Astrocyte (in vitro differentiated cells and primary cell): ENCODE data around the gene PRR22. TPM values are rescaled to one million over a fixed set of nuclear protein-coding genes. Genes with fewer than 3 reads are reported as not detected.
A peak's percentile ranks its signal among the peaks of the same experiment; 100 is the strongest.

ENCODE experiments used
- DNase-seq: peaks from one replicate; pipeline ENCODE4 v3.0.0-alpha.2; 2010; ENCODE audit warnings: low read depth
- FAIRE-seq: peaks from 2 replicates; lab custom pipeline; 2011; peaks lifted over from hg19 to GRCh38; lab: Jason Lieb, UNC
- H2AFZ ChIP-seq: 2 replicates; pipeline ENCODE4 v1.6.0; 2012; ENCODE audit warnings: low read depth, low read length, inconsistent platforms
- H3K27ac ChIP-seq: 2 replicates; pipeline ENCODE4 v1.5.1; 2011; ENCODE audit warnings: low read depth, low read length, inconsistent platforms
- H3K27me3 ChIP-seq: 2 replicates; pipeline ENCODE4 v1.6.0; 2011; ENCODE audit warnings: low read length, inconsistent platforms; ENCODE audit not compliant: insufficient read depth
- H3K36me3 ChIP-seq: 2 replicates; pipeline ENCODE4 v1.5.1; 2011; ENCODE audit warnings: low read length, inconsistent platforms; ENCODE audit not compliant: insufficient read depth
- H3K4me1 ChIP-seq: 2 replicates; pipeline ENCODE4 v1.5.1; 2011; ENCODE audit warnings: low read length, inconsistent platforms; ENCODE audit not compliant: insufficient read depth
- H3K4me2 ChIP-seq: 2 replicates; pipeline ENCODE4 v1.6.0; 2012; ENCODE audit warnings: low read length, inconsistent platforms
- H3K4me3 ChIP-seq: 2 replicates; pipeline ENCODE4 v1.5.1; 2011; ENCODE audit warnings: low read depth, mild to moderate bottlenecking, low read length, inconsistent platforms; ENCODE audit not compliant: insufficient read depth
- H3K79me2 ChIP-seq: 2 replicates; pipeline ENCODE4 v1.6.0; 2012; ENCODE audit warnings: mild to moderate bottlenecking, low read length, inconsistent platforms; ENCODE audit not compliant: insufficient read depth
- H3K9ac ChIP-seq: 2 replicates; pipeline ENCODE4 v1.6.0; 2012; ENCODE audit warnings: mild to moderate bottlenecking, low read length, inconsistent platforms
- H3K9me3 ChIP-seq: 2 replicates; pipeline ENCODE4 v1.5.1; 2012; ENCODE audit warnings: low read depth, mild to moderate bottlenecking, low read length, inconsistent platforms; ENCODE audit not compliant: insufficient read depth
- H4K20me1 ChIP-seq: 2 replicates; pipeline ENCODE4 v1.6.0; 2012; ENCODE audit warnings: low read length, inconsistent platforms; ENCODE audit not compliant: insufficient read depth
- H3K27ac Mint-ChIP-seq: one replicate; pipeline ENCODE4 v1.8.0; 2021; ENCODE audit warnings: mild to moderate bottlenecking, mixed read lengths; ENCODE audit not compliant: unreplicated experiment
- H3K27me3 Mint-ChIP-seq: one replicate; pipeline ENCODE4 v1.8.0; 2021; ENCODE audit warnings: low read depth, mixed read lengths; ENCODE audit not compliant: unreplicated experiment
- H3K36me3 Mint-ChIP-seq: one replicate; pipeline ENCODE4 v1.8.0; 2021; ENCODE audit warnings: low read depth, mixed read lengths; ENCODE audit not compliant: unreplicated experiment
- H3K4me1 Mint-ChIP-seq: one replicate; pipeline ENCODE4 v1.8.0; 2021; ENCODE audit warnings: low read depth, mixed read lengths; ENCODE audit not compliant: unreplicated experiment
- H3K4me3 Mint-ChIP-seq: one replicate; pipeline ENCODE4 v1.8.0; 2021; ENCODE audit warnings: mild to moderate bottlenecking, moderate library complexity, mixed read lengths; ENCODE audit not compliant: unreplicated experiment
- H3K9me3 Mint-ChIP-seq: one replicate; pipeline ENCODE4 v1.8.0; 2021; ENCODE audit warnings: mild to moderate bottlenecking, mixed read lengths; ENCODE audit not compliant: unreplicated experiment
- CTCF ChIP-seq: IDR thresholded peaks from 2 replicates; pipeline ENCODE4 v1.5.1; 2011; ENCODE audit warnings: low read depth, mild to moderate bottlenecking, inconsistent platforms, low read length, moderate library complexity; ENCODE audit not compliant: insufficient read depth
- EZH2 ChIP-seq: IDR thresholded peaks from 2 replicates; pipeline ENCODE4 v1.6.1; 2012; ENCODE audit warnings: mild to moderate bottlenecking, low read length, inconsistent platforms; ENCODE audit not compliant: insufficient read depth
- total RNA-seq: library from RNA; stranded (reverse); gene quantifications from 2 replicates; pipeline ENCODE4 v1.2.1, GENCODE V29; 2021

PRR22 gene
- total RNA-seq, 1 donor from 2014 or later, result 2.4 TPM

GRCh38 chr19:5817218-5817617, 32.7 kb upstream of the PRR22 start:
- Mint-ChIP-seq H3K27me3 (peaks cover 20% of the 10 kb centered on the region), H3K9me3 (peaks cover 3% of the 10 kb centered on the region), H3K36me3 (no peaks in the 10 kb centered on the region), H3K27ac (no peak overlapping the region), H3K4me1 (no peaks in the 10 kb centered on the region), H3K4me3 (no peak overlapping the region)
- no peak overlapping the region for H2AFZ ChIP-seq
- no peaks in the 10 kb centered on the region for H3K36me3 ChIP-seq
- H4K20me1 ChIP-seq, result no peaks in the 10 kb centered on the region
- no peak for TF ChIP-seq CTCF
- no peak for TF ChIP-seq EZH2
- H3K4me3 ChIP-seq, result no peak overlapping the region
- H3K79me2 ChIP-seq, result no peaks in the 10 kb centered on the region
- no peaks in the 10 kb centered on the region for H3K4me1 ChIP-seq
- peaks cover 8% of the 10 kb centered on the region for H3K27me3 ChIP-seq
- H3K9me3 ChIP-seq, result no peaks in the 10 kb centered on the region
- H3K27ac ChIP-seq, result no peak overlapping the region
- FAIRE-seq, result no peak
- no peak for DNase-seq
- no peak overlapping the region for H3K9ac ChIP-seq
- no peak overlapping the region for H3K4me2 ChIP-seq

- FAIRE-seq, result no peak
- no peaks in the 10 kb centered on the region for H3K4me1 Mint-ChIP-seq
- no peak for TF ChIP-seq EZH2
- no peak for TF ChIP-seq CTCF
Measured at GRCh38 chr19:5814852-5815246, 30.3 kb upstream of the PRR22 start.

GRCh38 chr19:5814123-5814851, 29.7 kb upstream of the PRR22 start:
- H3K4me3 ChIP-seq, result no peak overlapping the region
- no peak overlapping the region for H3K27ac ChIP-seq
- no peak overlapping the region for H3K9ac ChIP-seq
- H3K79me2 ChIP-seq, result no peaks in the 10 kb centered on the region
- peaks cover 17% of the 10 kb centered on the region for H3K27me3 Mint-ChIP-seq
- FAIRE-seq (no peak), DNase-seq (no peak)
- no peaks in the 10 kb centered on the region for H3K4me1 ChIP-seq
- no peak overlapping the region for H3K4me3 Mint-ChIP-seq
- no peaks in the 10 kb centered on the region for H3K36me3 Mint-ChIP-seq
- H3K4me1 Mint-ChIP-seq, result no peaks in the 10 kb centered on the region
- peak overlapping the region; percentile 62 for H3K27ac Mint-ChIP-seq
- no peak overlapping the region for H2AFZ ChIP-seq
- H3K4me2 ChIP-seq, result no peak overlapping the region
- H3K9me3 Mint-ChIP-seq, result peaks cover 3% of the 10 kb centered on the region
- H3K9me3 ChIP-seq, result no peaks in the 10 kb centered on the region
- H3K27me3 ChIP-seq, result peaks cover 8% of the 10 kb centered on the region
- H3K36me3 ChIP-seq, result no peaks in the 10 kb centered on the region
- H4K20me1 ChIP-seq, result no peaks in the 10 kb centered on the region
- TF ChIP-seq CTCF, result no peak
- no peak for TF ChIP-seq EZH2

More at GRCh38 chr19:5814852-5815246, 30.3 kb upstream of the PRR22 start:
- no peaks in the 10 kb centered on the region for H4K20me1 ChIP-seq
- peaks cover 8% of the 10 kb centered on the region for H3K27me3 ChIP-seq
- Mint-ChIP-seq H3K27ac (no peak overlapping the region), H3K4me3 (no peak overlapping the region), H3K9me3 (peaks cover 3% of the 10 kb centered on the region), H3K27me3 (peaks cover 17% of the 10 kb centered on the region), H3K36me3 (no peaks in the 10 kb centered on the region)
- H3K9ac ChIP-seq, result no peak overlapping the region
- no peaks in the 10 kb centered on the region for H3K9me3 ChIP-seq
- no peaks in the 10 kb centered on the region for H3K79me2 ChIP-seq
- H2AFZ ChIP-seq, result no peak overlapping the region
- no peak overlapping the region for H3K27ac ChIP-seq
- no peak overlapping the region for H3K4me2 ChIP-seq
- DNase-seq, result no peak
- H3K4me1 ChIP-seq, result no peaks in the 10 kb centered on the region
- no peak overlapping the region for H3K4me3 ChIP-seq
- no peaks in the 10 kb centered on the region for H3K36me3 ChIP-seq
